ENCODE data around the gene TFCP2L1. TPM values are rescaled to one million over a fixed set of nuclear protein-coding genes. Genes with fewer than 3 reads are reported as not detected.

TFCP2L1 gene
- polyA plus RNA-seq, 3 donors: 0.03 to 0.24 TPM; not detected in 1

- TF ChIP-seq, protein P1, sequence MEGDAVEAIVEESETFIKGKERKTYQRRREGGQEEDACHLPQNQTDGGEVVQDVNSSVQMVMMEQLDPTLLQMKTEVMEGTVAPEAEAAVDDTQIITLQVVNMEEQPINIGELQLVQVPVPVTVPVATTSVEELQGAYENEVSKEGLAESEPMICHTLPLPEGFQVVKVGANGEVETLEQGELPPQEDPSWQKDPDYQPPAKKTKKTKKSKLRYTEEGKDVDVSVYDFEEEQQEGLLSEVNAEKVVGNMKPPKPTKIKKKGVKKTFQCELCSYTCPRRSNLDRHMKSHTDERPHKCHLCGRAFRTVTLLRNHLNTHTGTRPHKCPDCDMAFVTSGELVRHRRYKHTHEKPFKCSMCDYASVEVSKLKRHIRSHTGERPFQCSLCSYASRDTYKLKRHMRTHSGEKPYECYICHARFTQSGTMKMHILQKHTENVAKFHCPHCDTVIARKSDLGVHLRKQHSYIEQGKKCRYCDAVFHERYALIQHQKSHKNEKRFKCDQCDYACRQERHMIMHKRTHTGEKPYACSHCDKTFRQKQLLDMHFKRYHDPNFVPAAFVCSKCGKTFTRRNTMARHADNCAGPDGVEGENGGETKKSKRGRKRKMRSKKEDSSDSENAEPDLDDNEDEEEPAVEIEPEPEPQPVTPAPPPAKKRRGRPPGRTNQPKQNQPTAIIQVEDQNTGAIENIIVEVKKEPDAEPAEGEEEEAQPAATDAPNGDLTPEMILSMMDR (IDR thresholded peaks at IDR 0.05): no peak
- H2AFZ ChIP-seq (ENCODE audit: insufficient read depth, low read depth, low read length, poor library complexity, severe bottlenecking): no peak overlapping the region
- H3K4me1 ChIP-seq (ENCODE audit: control insufficient read depth in 1 of 2, insufficient read depth in 2 of 2, low read length in 2 of 2): no peaks in the 10 kb centered on the region
- Mint-ChIP-seq H3K4me1 (peaks cover 3% of the 10 kb centered on the region), H3K9me3 (peaks cover 0 to 2% (median 0%) of the 10 kb centered on the region in 7 donors), H3K27me3 (ENCODE audit: low read depth in 3 of 3) (peaks cover 2 to 5% (median 5%) of the 10 kb centered on the region in 3 donors), H3K27ac (no peak overlapping the region), H3K4me3 (no peak overlapping the region), H3K36me3 (no peaks in the 10 kb centered on the region)
- 83% methylated on average over 3 of the region's 8 CpGs for WGBS (ENCODE audit: insufficient coverage)
- intact Hi-C loops (cut with micrococcal nuclease): no loop called here
- H3K4me2 ChIP-seq (replicated peaks; ENCODE audit: extremely low read depth, low read length, poor library complexity, severe bottlenecking): no peak overlapping the region
- H3K4me3 ChIP-seq (replicated peaks in 1 of 3; ENCODE audit: low read depth in 2 of 3, low read length in 3 of 3): no peak overlapping the region
- H3K9me3 ChIP-seq (replicated peaks in 1 of 2; ENCODE audit: control insufficient read depth in 1 of 2, insufficient read depth in 1 of 2, low read length in 2 of 2): no peaks in the 10 kb centered on the region
- H3K9ac ChIP-seq (ENCODE audit: insufficient read depth, low read length, poor library complexity, severe bottlenecking): no peak overlapping the region
- H3K27ac ChIP-seq (ENCODE audit: low read depth in 1 of 2, low read length in 2 of 2): no peak overlapping the region
- no peaks in the 10 kb centered on the region for H3K27me3 ChIP-seq (ENCODE audit: control insufficient read depth in 2 of 2, insufficient read depth in 2 of 2, low read length in 2 of 2)
- no peaks in the 10 kb centered on the region for H4K20me1 ChIP-seq (ENCODE audit: insufficient read depth, low read length)
- no peaks in the 10 kb centered on the region for H3K79me2 ChIP-seq (ENCODE audit: insufficient read depth, low read length)
- no peak for DNase-seq
- H3K36me3 ChIP-seq (replicated peaks in 1 of 2; ENCODE audit: control insufficient read depth in 1 of 2, insufficient read depth in 2 of 2, low read length in 2 of 2): no peaks in the 10 kb centered on the region
These were observed 66.5 kb downstream of the TFCP2L1 start for GRCh38 chr2:121218386-121218938.

DNA sequence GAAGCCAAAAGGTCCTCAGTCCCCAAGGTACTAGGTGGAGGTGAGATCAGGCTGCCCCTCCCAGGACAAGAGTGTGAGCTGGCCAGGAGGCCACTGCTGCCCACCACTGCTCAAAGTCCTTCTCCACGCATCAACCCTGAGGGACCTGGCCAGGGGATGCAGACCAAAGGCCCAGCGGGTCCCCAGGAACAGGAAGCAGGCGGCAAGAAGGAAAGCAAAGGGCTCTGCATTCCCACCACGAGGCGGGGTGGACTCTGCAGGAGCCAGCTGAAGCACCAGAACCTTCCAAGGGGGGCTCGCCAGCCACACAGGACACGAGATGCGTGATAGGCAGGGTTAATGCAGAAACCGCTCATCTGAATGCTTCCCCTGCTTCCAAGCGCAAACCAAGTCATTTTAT is 67.4 kb downstream of the TFCP2L1 start:
- H3K27me3 ChIP-seq (ENCODE audit: control insufficient read depth in 2 of 2, insufficient read depth in 2 of 2, low read length in 2 of 2): no peaks in the 10 kb centered on the region
- no peak overlapping the region for H3K27ac ChIP-seq (ENCODE audit: low read depth in 1 of 2, low read length in 2 of 2)
- H3K4me1 ChIP-seq (ENCODE audit: control insufficient read depth in 1 of 2, insufficient read depth in 2 of 2, low read length in 2 of 2): no peaks in the 10 kb centered on the region
- no peak overlapping the region for H3K4me3 ChIP-seq (replicated peaks in 1 of 3; ENCODE audit: low read depth in 2 of 3, low read length in 3 of 3)
- WGBS (ENCODE audit: insufficient coverage): 85% methylated on average over 8 of the region's 10 CpGs
- H3K9ac ChIP-seq (ENCODE audit: insufficient read depth, low read length, poor library complexity, severe bottlenecking): no peak overlapping the region
- peaks cover 3% of the 10 kb centered on the region for H3K4me1 Mint-ChIP-seq
- H3K9me3 ChIP-seq (replicated peaks in 1 of 2; ENCODE audit: control insufficient read depth in 1 of 2, insufficient read depth in 1 of 2, low read length in 2 of 2): no peaks in the 10 kb centered on the region
- peaks cover 2 to 5% (median 5%) of the 10 kb centered on the region in 3 donors for H3K27me3 Mint-ChIP-seq (ENCODE audit: low read depth in 3 of 3)
- H3K4me3 Mint-ChIP-seq: no peak overlapping the region
- intact Hi-C loops (cut with micrococcal nuclease): no loop called here
- H3K79me2 ChIP-seq (ENCODE audit: insufficient read depth, low read length): no peaks in the 10 kb centered on the region
- H3K36me3 ChIP-seq (replicated peaks in 1 of 2; ENCODE audit: control insufficient read depth in 1 of 2, insufficient read depth in 2 of 2, low read length in 2 of 2): no peaks in the 10 kb centered on the region
- no peaks in the 10 kb centered on the region for H3K36me3 Mint-ChIP-seq
- TF ChIP-seq, protein P1 (IDR thresholded peaks at IDR 0.05): no peak
- H2AFZ ChIP-seq (ENCODE audit: insufficient read depth, low read depth, low read length, poor library complexity, severe bottlenecking): no peak overlapping the region
- H3K9me3 Mint-ChIP-seq: peaks cover 0 to 2% (median 0%) of the 10 kb centered on the region in 7 donors
- no peaks in the 10 kb centered on the region for H4K20me1 ChIP-seq (ENCODE audit: insufficient read depth, low read length)
- no peak for DNase-seq
- H3K4me2 ChIP-seq (replicated peaks; ENCODE audit: extremely low read depth, low read length, poor library complexity, severe bottlenecking): no peak overlapping the region
- H3K27ac Mint-ChIP-seq: no peak overlapping the region

Data from CD14-positive monocyte (primary cell).